GM12864 (cell line): ENCODE results near the gene ZNF280D.

Experiments used
- DNase-seq: peaks from one replicate; pipeline ENCODE4 v3.0.0-alpha.2; 2011; ENCODE audit warnings: low read depth
- H3K4me3 ChIP-seq: 2 replicates; pipeline ENCODE4 v1.5.1; 2011; ENCODE audit warnings: mild to moderate bottlenecking, low read depth, low read length, control low read depth
- TF ChIP-seq, protein P1 (sequence below): IDR thresholded peaks from 2 replicates; pipeline ENCODE4 v1.5.1; 2011; ENCODE audit warnings: low read depth, mild to moderate bottlenecking, moderate library complexity, low read length, control low read depth, inconsistent platforms; ENCODE audit errors: missing control alignments

The ZNF280D gene

GRCh38 chr15:56737791-56738190 lies 4.5 kb upstream of the ZNF280D start:
- TF ChIP-seq, protein P1, sequence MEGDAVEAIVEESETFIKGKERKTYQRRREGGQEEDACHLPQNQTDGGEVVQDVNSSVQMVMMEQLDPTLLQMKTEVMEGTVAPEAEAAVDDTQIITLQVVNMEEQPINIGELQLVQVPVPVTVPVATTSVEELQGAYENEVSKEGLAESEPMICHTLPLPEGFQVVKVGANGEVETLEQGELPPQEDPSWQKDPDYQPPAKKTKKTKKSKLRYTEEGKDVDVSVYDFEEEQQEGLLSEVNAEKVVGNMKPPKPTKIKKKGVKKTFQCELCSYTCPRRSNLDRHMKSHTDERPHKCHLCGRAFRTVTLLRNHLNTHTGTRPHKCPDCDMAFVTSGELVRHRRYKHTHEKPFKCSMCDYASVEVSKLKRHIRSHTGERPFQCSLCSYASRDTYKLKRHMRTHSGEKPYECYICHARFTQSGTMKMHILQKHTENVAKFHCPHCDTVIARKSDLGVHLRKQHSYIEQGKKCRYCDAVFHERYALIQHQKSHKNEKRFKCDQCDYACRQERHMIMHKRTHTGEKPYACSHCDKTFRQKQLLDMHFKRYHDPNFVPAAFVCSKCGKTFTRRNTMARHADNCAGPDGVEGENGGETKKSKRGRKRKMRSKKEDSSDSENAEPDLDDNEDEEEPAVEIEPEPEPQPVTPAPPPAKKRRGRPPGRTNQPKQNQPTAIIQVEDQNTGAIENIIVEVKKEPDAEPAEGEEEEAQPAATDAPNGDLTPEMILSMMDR, result no peak
- no peak for DNase-seq
- no peak overlapping the region for H3K4me3 ChIP-seq

DNA sequence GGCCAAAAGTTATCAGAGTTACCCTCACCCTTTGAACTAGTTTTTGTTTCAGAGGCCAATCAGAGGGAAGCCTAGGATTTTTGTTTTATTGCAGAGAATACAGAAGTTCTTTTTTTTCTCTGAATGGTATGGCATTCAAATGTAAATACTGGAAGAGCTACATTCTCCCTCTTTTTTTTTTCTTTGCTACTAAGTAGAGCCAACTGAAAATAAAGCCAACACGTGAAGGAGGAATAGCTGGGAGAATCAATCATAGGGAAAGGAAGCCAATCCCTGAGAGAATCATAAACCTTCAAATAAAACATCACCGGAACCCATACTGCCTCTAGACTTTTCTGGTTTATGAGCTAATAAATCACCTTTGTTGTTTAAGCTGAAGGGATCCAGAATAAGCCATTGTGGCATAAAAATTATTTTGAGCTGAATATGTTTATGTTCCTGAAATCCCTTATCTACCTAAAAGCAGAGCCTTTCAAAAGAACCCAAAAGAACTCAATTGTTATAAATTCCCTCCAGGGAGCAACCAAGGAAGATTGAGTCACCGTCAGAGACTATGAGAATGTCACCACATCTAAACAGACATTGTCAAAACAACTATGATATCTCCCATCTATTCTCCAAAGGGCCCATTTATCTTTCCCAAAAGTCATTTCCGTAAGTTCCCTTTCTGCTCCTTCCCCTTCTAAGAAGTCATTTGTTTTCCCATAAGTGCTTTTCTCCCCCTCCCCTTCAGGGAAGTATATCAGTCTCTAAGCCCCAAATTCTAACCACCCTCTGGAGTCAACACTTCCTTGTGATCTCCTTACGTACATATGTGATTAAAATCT lies 3.8 kb upstream of the ZNF280D start:
- no peak overlapping the region for H3K4me3 ChIP-seq
- no peak for DNase-seq
- TF ChIP-seq, protein P1, result no peak

DNA sequence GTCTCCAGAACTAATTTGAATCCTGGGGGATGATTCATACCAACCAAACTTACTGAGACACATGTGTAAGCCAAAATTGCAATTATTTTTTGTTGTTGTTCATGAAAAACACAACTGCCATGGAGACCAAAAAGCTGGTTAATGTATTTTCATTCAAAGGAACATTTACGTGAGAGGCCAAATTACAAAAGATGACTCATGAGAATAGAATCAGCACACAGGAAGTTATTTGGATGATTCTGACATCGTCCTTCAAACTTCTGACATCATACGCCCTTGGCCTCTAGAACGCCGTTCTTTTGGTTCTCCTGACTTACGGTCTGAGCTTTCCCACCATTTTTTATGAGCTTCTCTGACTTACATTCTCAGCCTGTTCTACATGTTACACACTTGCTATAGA lies 3.0 kb upstream of the ZNF280D start:
- DNase-seq, result no peak
- TF ChIP-seq, protein P1, result no peak
- no peak overlapping the region for H3K4me3 ChIP-seq

GRCh38 chr15:56735589-56735988 lies 2.3 kb upstream of the ZNF280D start:
- no peak overlapping the region for H3K4me3 ChIP-seq
- TF ChIP-seq, protein P1, result no peak
- DNase-seq, result no peak

- TF ChIP-seq, protein P1, result no peak
- H3K4me3 ChIP-seq, result no peak overlapping the region
- no peak for DNase-seq
Measured at GRCh38 chr15:56734013-56734635, 815 bp upstream of the ZNF280D start.

GRCh38 chr15:56732886-56733135 lies 498 bp downstream of the ZNF280D start:
- DNase-seq, result no peak
- TF ChIP-seq, protein P1, result no peak
- peak overlapping the region; percentile 63 for H3K4me3 ChIP-seq
